HepG2 (cell line): ENCODE data around the gene POC1B. TPM values are rescaled to one million over a fixed set of nuclear protein-coding genes. Genes with fewer than 3 reads are reported as not detected.

Source experiments
- BCL6 ChIP-seq: IDR thresholded peaks from 2 replicates; pipeline ENCODE4 v1.6.1; 2016; ENCODE audit warnings: missing genetic modification reagents, missing compliant biosample characterization
- CC2D1A ChIP-seq: sonication (generic); formaldehyde crosslinking; IDR thresholded peaks from 2 replicates; pipeline ENCODE4 v1.8.1; 2023; ENCODE audit warnings: mild to moderate bottlenecking, missing genetic modification reagents
- DBP ChIP-seq: sonication (generic); formaldehyde crosslinking; IDR thresholded peaks from 2 replicates; pipeline ENCODE4 v1.4.0; 2020; ENCODE audit warnings: missing genetic modification reagents; ENCODE audit errors: not compliant biosample characterization
- DRAP1 ChIP-seq: IDR thresholded peaks from 2 replicates; pipeline ENCODE4 v1.6.1; 2016; ENCODE audit warnings: missing genetic modification reagents, missing compliant biosample characterization
- DZIP1 ChIP-seq: sonication (generic); formaldehyde crosslinking; IDR thresholded peaks from 2 replicates; pipeline ENCODE4 v1.5.0; 2020; ENCODE audit warnings: mild to moderate bottlenecking, missing genetic modification reagents
- GABPA ChIP-seq, 2 experiments: IDR thresholded peaks; 2 replicates each; pipeline ENCODE4 v1.6.1; 2011 to 2016; ENCODE audit warnings: low read depth in 2 of 2, low read length in 1 of 2, missing biosample characterization in 1 of 2, missing genetic modification characterization in 1 of 2
- HIVEP1 ChIP-seq: sonication (generic); formaldehyde crosslinking; IDR thresholded peaks from 2 replicates; pipeline ENCODE4 v1.4.0; 2020; ENCODE audit warnings: mild to moderate bottlenecking, missing genetic modification reagents
- POLR2AphosphoS5 ChIP-seq: IDR thresholded peaks from 2 replicates; pipeline ENCODE4 v1.6.1; 2012; ENCODE audit warnings: low read depth, low read length
- RERE ChIP-seq: IDR thresholded peaks from 2 replicates; pipeline ENCODE4 v1.6.1; 2016; ENCODE audit warnings: low read depth, missing genetic modification reagents, missing compliant biosample characterization
- TRIM22 ChIP-seq: fragments of 450-650 bp; IDR thresholded peaks from 2 replicates; pipeline ENCODE4 v1.6.1; 2017
- ZBTB14 ChIP-seq: sonication (generic); formaldehyde crosslinking; IDR thresholded peaks from 2 replicates; pipeline ENCODE4 v1.4.0; 2020; ENCODE audit warnings: missing genetic modification reagents
- ZNF260 ChIP-seq: sonication (generic); formaldehyde crosslinking; IDR thresholded peaks from 2 replicates; pipeline ENCODE4 v1.4.0; 2020; ENCODE audit warnings: missing genetic modification reagents, low read depth, mild to moderate bottlenecking, borderline replicate concordance
- ZNF432 ChIP-seq: sonication (generic); formaldehyde crosslinking; IDR thresholded peaks from 2 replicates; pipeline ENCODE4 v1.5.0; 2020; ENCODE audit warnings: missing genetic modification reagents, mild to moderate bottlenecking, borderline replicate concordance
- ZNF530 ChIP-seq: sonication (generic); formaldehyde crosslinking; IDR thresholded peaks from 2 replicates; pipeline ENCODE4 v1.5.0; 2020; ENCODE audit warnings: low read depth, mild to moderate bottlenecking, missing genetic modification reagents
- ZNF766 ChIP-seq: sonication (generic); formaldehyde crosslinking; IDR thresholded peaks from 2 replicates; pipeline ENCODE4 v1.5.0; 2020; ENCODE audit warnings: missing genetic modification reagents, borderline replicate concordance
- ZNF776 ChIP-seq: sonication (generic); formaldehyde crosslinking; IDR thresholded peaks from 2 replicates; pipeline ENCODE4 v1.4.0; 2020; ENCODE audit warnings: mild to moderate bottlenecking, missing genetic modification reagents
- polyA plus RNA-seq, 8 experiments: library from polyadenylated mRNA; depleted of rRNA in 3 of 8; stranded (reverse) in 7 of 8; unstranded in 1 of 8; fragments of >200 nt; fragmentation: Illumina TruSeq in 4 of 8; extraction: Trizol in 4 of 8; gene quantifications; 2 replicates each; pipeline versions ENCODE4 v1.2.1 to v1.2.3, GENCODE V29; 2011 to 2016; ENCODE audit warnings: low read depth in 4 of 8, missing spikeins in 1 of 8, mixed read lengths in 1 of 8; ENCODE audit not compliant: insufficient read depth in 1 of 8
- total RNA-seq, 5 experiments: library from RNA; depleted of rRNA; stranded (reverse); fragments of >200 nt; fragmentation: Illumina TruSeq; extraction: Trizol; gene quantifications; 2 replicates each; pipeline ENCODE4 v1.2.3, GENCODE V29; 2016; ENCODE audit warnings: low read depth in 1 of 5

The POC1B gene
- total and polyA plus RNA-seq, 2 of the 13 experiments (the other 11 are each of a cell fraction or from before 2014, with no cell fraction given): 9.3 to 11.0 TPM

- TF ChIP-seq RERE (no peak), CC2D1A (no peak), ZBTB14 (CRISPR knock-in tag) (no peak), GABPA (IDR thresholded peaks at IDR 0.05; ENCODE audit: low read depth, low read length) (no peak), GABPA (CRISPR knock-in tag; IDR thresholded peaks at IDR 0.05; ENCODE audit: low read depth) (0 out of 2 replicates have a peak, but pooled peaks have one; percentile 13), TRIM22 (no peak), ZNF766 (CRISPR knock-in tag) (no peak), ZNF776 (0 out of 2 replicates have a peak, but pooled peaks have one; percentile 21), ZNF530 (CRISPR knock-in tag) (no peak), DBP (CRISPR knock-in tag) (no peak), DRAP1 (peak; percentile 77), HIVEP1 (CRISPR knock-in tag) (peak; percentile 37; the same call in 1 of the 2 replicates), BCL6 (no peak), ZNF260 (CRISPR knock-in tag) (no peak), POLR2AphosphoS5 (peak; percentile 83), DZIP1 (CRISPR knock-in tag) (no peak; the same call in 1 of the 2 replicates), ZNF432 (CRISPR knock-in tag) (no peak)
Observed at GRCh38 chr12:89524541-89525304, 1.1 kb downstream of the POC1B start, which contains the start of gene GALNT4 (continued).
